ENCODE measurements around the gene EXTL1. TPM values are rescaled to one million over a fixed set of nuclear protein-coding genes. Genes with fewer than 3 reads are reported as not detected.

EXTL1 gene
- total RNA-seq, 1 donor from 2014 or later: not detected

- FAIRE-seq: no peak
- no peaks in the 10 kb centered on the region for H3K36me3 ChIP-seq (ENCODE audit: control insufficient read depth, insufficient read depth, low read length)
- H3K27me3 ChIP-seq (ENCODE audit: control insufficient read depth, insufficient read depth, low read length): no peaks in the 10 kb centered on the region
- DNase-seq (ENCODE audit: low read depth): no peak
- no peak overlapping the region for H3K4me3 ChIP-seq (ENCODE audit: low read depth, low read length)
- TF ChIP-seq, protein P1, sequence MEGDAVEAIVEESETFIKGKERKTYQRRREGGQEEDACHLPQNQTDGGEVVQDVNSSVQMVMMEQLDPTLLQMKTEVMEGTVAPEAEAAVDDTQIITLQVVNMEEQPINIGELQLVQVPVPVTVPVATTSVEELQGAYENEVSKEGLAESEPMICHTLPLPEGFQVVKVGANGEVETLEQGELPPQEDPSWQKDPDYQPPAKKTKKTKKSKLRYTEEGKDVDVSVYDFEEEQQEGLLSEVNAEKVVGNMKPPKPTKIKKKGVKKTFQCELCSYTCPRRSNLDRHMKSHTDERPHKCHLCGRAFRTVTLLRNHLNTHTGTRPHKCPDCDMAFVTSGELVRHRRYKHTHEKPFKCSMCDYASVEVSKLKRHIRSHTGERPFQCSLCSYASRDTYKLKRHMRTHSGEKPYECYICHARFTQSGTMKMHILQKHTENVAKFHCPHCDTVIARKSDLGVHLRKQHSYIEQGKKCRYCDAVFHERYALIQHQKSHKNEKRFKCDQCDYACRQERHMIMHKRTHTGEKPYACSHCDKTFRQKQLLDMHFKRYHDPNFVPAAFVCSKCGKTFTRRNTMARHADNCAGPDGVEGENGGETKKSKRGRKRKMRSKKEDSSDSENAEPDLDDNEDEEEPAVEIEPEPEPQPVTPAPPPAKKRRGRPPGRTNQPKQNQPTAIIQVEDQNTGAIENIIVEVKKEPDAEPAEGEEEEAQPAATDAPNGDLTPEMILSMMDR (IDR thresholded peaks at IDR 0.05; ENCODE audit: insufficient read depth, low read length, severe bottlenecking): no peak
Measured at GRCh38 chr1:26012864-26013263, 8.7 kb upstream of the EXTL1 start.

DNA sequence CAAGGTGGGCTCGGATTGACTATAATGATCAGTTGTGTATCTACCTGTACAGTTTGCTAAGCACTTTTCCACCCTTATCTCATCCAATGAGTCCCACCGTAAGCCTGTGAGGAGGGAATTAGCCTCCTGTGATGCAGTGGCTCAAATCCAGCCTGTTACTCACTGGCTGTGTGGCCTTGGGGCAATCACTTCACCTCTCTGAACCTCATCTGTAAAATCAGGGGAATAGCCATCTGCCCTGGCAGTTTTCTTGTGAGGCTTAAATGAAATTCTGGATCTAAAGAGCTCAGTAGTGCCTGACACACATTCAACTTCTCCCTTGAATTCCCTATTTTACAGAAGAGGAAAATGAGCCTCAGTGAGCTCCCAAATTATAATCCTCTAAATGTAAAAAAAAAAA is 7.4 kb upstream of the EXTL1 start:
- Histone ChIP-seq H3K4me3 (ENCODE audit: low read depth, low read length) (no peak overlapping the region), H3K27me3 (ENCODE audit: control insufficient read depth, insufficient read depth, low read length) (no peaks in the 10 kb centered on the region), H3K36me3 (ENCODE audit: control insufficient read depth, insufficient read depth, low read length) (no peaks in the 10 kb centered on the region)
- TF ChIP-seq, protein P1 (IDR thresholded peaks at IDR 0.05; ENCODE audit: insufficient read depth, low read length, severe bottlenecking): no peak
- DNase-seq (ENCODE audit: low read depth): no peak
- FAIRE-seq: no peak

GRCh38 chr1:26015358-26015757 is 6.2 kb upstream of the EXTL1 start:
- TF ChIP-seq, protein P1 (IDR thresholded peaks at IDR 0.05; ENCODE audit: insufficient read depth, low read length, severe bottlenecking): no peak
- peak; percentile 18 for FAIRE-seq
- H3K27me3 ChIP-seq (ENCODE audit: control insufficient read depth, insufficient read depth, low read length): no peaks in the 10 kb centered on the region
- DNase-seq (ENCODE audit: low read depth): peak; percentile 51
- H3K36me3 ChIP-seq (ENCODE audit: control insufficient read depth, insufficient read depth, low read length): no peaks in the 10 kb centered on the region
- no peak overlapping the region for H3K4me3 ChIP-seq (ENCODE audit: low read depth, low read length)

DNA sequence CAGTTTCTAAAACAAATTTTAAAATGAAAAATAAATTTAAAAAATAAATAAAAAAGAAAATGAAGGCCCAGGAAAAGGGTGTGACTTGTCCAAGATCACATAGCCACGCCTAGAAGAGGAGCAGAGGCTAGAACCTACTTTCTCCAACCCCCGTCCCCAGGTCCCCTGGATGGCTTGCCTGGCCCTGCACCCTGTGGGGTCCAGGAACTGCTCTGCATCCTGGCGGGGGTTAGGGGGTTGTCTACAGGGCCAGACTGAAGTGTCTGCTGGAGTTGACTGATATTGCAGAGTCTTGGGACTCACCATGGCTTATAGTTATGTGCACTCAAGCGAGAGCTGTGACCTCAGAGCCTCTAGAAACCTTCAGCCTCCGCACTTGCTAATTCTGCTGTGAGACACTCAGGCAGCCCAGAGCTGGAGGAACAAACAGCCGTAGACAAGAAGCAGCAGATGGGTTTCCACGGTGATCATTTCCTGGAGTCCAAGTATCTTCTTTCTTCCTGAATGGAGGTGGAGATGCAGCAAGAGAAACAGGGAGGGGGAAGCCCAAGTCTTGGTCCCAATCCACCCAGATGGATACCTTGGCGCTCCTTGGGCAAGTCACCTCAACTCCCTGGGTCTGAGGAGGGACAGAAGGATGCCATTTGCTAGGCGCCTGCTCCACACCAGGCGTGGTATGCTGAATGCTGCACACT is 5.2 kb upstream of the EXTL1 start:
- no peaks in the 10 kb centered on the region for H3K27me3 ChIP-seq (ENCODE audit: control insufficient read depth, insufficient read depth, low read length)
- TF ChIP-seq, protein P1 (IDR thresholded peaks at IDR 0.05; ENCODE audit: insufficient read depth, low read length, severe bottlenecking): no peak
- FAIRE-seq (no peak), DNase-seq (ENCODE audit: low read depth) (no peak)
- no peak overlapping the region for H3K4me3 ChIP-seq (ENCODE audit: low read depth, low read length)
- H3K36me3 ChIP-seq (ENCODE audit: control insufficient read depth, insufficient read depth, low read length): no peaks in the 10 kb centered on the region

DNA sequence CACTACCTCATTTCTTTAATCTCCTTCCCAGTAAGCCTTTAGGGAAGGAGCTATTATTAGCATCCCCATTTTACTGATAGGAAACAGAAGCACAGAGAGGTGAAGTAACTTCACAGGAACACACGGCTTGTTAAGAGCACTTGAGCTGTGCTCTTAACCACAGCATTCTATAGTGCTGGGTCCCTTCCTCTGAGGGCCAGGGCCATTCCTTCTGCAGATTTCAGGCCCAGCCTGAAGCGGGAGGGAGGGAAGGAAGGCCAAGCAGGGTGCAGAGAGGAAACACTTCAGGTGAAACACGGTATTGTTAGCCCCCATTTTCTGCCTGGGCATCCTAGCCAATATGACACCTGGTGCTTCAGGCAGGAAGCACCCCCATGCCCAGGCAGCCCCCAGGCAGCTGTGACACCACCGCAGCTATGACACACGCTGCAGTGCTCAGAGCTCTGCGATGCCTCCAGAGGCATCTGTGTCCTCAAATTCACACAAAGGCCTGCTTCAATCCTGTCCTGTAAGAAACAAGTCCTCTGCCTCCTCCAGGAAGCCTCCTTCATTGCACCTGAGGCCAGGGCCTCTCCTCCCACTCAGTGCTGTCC is 4.5 kb upstream of the EXTL1 start:
- FAIRE-seq (no peak), DNase-seq (ENCODE audit: low read depth) (no peak)
- H3K27me3 ChIP-seq (ENCODE audit: control insufficient read depth, insufficient read depth, low read length): peaks cover 3% of the 10 kb centered on the region
- no peaks in the 10 kb centered on the region for H3K36me3 ChIP-seq (ENCODE audit: control insufficient read depth, insufficient read depth, low read length)
- TF ChIP-seq, protein P1 (IDR thresholded peaks at IDR 0.05; ENCODE audit: insufficient read depth, low read length, severe bottlenecking): no peak
- H3K4me3 ChIP-seq (ENCODE audit: low read depth, low read length): no peak overlapping the region

Data from bronchial epithelial cell (primary cell).